T-helper 2 cell treated with Interferon-gamma antibody and Interleukin-4, amounts not matched to agents 100 ng/mL and 5 ng/mL, for 36 hours (primary cell): ENCODE data around the gene PLXNB3. TPM values are rescaled to one million over a fixed set of nuclear protein-coding genes. Genes with fewer than 3 reads are reported as not detected.

Experiments
- intact Hi-C: fragments of 100-400 bp; cut with micrococcal nuclease; formaldehyde crosslinking; loops from one replicate; pipeline ENCODE4 v1.15.1; 2023
- total RNA-seq: library from RNA; stranded (reverse); gene quantifications from 2 replicates; pipeline ENCODE4 v1.2.3, GENCODE V29; 2022

The PLXNB3 gene
- total RNA-seq, 1 donor from 2014 or later = 1.2 TPM

DNA sequence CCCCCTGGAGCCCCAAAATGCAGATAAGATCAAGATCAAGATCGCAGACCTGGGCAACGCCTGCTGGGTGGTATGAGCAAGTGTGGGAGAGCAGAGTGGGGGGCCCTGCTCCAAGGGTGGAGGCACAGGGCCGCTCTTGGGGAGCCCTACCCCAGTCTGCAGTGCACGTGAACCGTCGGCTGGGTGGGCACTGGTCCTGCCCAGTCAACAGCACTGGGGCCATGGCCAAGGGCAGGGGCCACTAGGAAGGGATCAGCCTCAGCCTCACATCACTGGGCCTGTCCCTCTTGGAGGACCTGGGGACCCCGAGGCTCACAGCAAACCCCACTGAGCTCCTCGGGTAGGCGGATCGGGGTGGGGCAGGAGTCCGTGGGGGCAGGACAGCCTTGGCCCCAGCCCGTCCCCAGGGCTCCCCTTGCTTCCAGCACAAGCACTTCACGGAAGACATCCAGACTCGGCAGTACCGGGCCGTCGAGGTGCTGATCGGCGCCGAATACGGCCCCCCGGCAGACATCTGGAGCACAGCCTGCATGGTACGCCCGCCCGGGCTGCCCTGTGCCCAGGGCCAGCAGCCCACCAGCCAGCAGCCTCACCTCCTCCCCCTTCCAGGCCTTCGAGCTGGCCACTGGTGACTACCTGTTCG is 20.4 kb downstream of the PLXNB3 start:
- intact Hi-C loops = no loop called here

DNA sequence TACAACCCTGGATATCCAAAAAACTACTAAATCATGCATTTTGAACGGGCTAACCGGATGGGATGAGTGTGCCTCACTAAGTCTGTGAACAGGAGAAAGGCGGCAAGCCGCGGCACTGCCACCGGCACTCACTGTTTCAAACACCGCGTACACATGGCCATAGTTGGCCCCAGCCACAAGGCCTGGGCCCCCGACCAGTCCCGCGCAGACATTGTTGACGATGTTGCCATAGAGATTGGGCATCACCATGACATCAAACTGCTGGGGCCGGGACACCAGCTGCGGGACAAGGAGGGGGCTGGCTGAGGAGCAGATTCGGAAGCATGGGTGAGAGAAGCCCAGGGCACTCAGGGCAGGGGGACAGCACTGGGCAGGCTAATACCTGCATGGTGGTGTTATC is 22.6 kb downstream of the PLXNB3 start:
- intact Hi-C loops = no loop called here

DNA sequence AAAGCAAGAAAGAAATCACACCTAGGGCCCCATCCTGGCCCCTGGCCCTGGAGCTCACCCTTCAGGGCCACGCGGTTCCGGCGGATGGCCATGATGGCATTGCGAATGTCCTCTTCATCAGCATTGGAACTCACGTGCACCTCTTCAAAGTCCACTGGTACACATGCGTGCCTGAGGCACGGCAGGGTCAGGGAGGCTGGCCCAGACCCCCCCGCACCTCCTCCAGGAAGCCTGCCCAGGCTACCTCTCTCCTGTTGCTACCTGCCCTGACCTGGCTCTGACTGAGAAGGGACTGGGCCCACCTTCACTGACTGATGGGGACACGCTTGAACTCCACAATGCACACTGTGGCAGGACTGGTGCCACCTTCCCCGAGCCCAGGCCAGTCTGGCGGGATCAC is 25.6 kb downstream of the PLXNB3 start:
- intact Hi-C loops = loop anchor here (5.0 kb wide), 1 partner anchor 113 kb away; the partner anchor contains the start of gene AVPR2

DNA sequence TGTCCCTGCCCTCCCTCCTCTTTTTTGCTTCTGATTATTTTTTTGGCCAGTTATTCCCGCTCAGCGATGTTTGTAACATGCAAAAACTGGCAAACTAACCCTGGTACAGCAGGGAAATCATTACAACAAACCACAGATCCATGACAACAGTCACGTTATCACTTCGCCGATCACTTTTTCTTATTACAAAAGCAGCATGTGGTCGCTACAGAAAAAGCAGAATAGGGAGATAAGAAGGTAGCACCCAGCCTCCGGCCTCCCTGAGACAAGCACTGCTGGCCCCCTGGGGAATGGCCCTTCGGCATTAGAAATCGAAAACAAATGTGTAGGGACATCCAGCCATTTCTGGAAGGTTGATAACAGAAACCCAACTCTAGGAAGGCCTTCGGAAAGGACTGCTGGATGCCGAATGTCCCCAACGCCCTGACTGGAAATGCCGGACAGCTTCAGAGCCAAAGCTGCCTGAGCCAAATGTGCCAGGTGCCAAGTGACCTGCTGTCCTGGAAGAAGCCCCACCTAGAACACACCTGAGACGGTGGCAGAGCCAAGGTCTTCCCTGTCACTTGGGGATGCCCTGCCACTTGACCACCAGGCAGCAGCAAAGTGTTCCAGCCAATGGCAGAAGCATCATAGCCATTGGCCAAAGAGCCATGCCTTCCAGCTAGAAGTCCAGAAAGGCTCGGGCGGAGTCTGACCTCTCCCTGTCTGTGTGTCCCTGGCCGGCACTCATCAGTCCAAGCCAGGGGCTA is 27.2 kb downstream of the PLXNB3 start:
- intact Hi-C loops = loop anchor here (5.0 kb wide), 1 partner anchor 111 kb away; the partner anchor contains the start of gene AVPR2

DNA sequence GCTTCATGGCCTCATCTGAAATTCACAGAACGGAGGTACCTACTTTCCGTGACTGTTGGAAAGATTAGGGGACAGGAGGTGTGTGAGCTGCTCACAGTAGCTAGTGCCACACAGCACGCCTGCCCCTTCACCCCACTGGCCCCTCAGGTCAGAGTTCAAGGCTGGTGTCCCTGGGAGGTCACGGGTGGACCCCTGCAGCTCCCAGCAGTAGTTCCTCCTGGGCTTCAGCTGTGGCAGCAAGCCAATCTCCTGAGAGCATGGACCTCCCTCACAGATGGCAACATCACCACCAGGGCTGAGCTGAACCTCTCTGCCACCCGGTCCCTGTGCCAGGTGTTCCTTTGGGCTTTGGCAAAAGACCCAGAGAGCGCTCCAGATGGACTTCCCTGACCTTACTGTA is 28.3 kb downstream of the PLXNB3 start:
- intact Hi-C loops = loop anchor here (5.0 kb wide), 1 partner anchor 110 kb away; the partner anchor contains the start of gene AVPR2

DNA sequence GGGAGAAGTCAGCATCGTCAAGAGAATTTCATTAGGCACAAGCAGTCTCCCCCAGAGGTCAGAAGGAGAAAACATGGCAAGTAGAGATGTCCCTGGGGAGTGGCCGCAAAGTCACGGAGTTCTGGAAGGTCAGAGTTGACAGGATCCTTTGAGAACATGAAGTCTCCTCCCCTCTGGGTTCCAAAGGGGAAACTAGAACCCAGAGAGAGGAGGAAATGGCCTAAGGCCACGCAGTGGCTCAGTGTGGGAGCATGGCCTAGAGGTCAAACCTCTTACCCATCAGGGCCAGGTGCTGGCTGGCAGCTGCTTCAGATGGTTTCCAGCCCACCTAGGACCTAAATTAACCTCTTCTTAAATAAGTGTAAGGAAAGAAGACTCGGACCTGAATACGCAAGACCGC is 29.2 kb downstream of the PLXNB3 start:
- intact Hi-C loops = loop anchor here (5.0 kb wide), 1 partner anchor 109 kb away; the partner anchor contains the start of gene AVPR2

DNA sequence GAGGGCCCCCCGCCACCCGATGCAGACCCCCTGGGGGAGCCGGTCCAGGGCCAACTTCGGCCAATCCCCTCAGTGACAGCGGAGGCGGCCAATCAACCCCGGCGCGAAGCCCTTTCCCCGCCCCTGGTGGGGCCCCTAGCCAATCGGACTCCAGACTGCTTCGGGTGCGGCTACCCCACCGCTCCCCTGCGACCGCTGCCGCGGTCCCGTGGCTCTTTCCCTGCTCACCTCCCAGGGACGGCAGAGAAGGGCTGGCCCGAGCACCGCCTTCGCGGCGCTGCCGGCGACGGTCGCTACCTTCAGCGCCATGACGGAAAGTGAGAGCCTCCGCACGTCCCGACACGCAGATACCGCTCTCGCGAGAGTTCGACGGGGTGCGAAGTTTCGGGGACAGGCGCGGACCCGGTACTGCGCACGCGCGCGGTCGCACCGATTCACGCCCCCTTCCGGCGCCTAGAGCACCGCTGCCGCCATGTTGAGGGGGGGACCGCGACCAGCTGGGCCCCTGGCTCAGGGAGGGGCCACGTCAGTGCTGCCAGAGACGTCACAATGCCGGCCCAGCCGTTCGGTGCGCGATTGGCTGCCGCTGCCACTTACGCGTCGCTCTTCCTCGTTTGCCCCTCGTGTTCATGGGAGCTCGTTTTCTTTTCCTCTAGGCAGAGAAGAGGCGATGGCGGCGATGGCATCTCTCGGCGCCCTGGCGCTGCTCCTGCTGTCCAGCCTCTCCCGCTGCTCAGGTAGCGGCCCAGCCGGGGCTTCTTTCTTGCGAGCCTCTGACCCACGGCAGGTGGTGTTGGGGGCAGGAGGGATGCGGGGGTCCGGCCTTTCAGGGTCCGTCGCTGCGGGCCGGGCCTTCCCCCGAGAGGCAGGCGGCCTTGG is 30.2 kb downstream of the PLXNB3 start, which contains the start of the genes IDH3G and SSR4:
IDH3G (minus strand) TSS at position 358 of the 879 bp plus-strand sequence; CDS start at position 309, 49 bp downstream.
SSR4 (plus strand) TSS at position 651 of the 879 bp plus-strand sequence; CDS start at position 671, 20 bp downstream.
- intact Hi-C loops = loop anchor here (1.0 to 5.0 kb wide), 3 partner anchors 70 to 134 kb away; partner anchors contain the start of genes ABCD1, AVPR2 and BCAP31

DNA sequence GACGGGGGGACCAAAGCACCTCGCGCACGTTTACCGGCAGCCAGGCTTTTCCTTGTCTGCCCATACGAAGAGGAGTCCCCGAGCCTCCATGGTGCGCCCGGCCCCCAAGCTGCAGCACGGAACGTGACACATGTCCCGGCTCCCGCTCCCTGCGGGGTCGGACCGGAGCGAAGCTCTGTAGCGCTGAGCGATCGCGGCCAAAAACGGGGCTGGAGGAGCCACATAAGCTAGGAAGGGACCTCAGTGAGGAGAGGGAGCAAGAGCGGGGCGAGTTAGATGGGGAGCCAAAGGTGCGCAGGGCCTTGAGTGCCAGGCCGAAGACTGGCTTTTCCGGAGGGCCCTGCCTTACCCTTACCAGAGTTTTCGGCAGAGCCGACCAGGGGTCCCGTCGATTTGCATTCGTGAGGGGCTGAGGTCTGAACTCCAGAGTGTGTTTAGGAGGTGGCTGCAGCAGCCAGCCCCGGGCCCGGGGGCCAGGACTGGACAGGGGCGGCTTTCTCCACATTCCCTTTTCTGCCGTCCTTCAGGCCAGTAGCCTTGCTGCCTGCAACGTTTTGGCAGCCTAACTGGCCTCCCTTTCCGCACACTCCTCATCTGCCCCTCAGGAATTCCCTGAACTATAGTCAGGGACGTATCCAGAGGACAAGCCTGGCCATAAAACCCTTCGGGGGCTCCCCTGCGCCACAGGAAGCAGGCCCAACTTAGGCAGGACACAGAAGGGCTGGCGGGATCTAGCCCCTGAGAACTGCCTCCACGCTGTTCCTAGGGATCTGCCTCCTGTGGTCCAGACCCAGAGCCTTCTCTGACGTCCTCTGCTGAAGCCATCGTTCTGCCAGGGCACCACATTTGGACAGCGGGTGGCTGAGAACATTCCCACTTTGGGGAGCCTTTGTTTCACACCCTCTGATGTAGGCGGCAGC is 31.1 kb downstream of the PLXNB3 start:
- intact Hi-C loops = loop anchor here (1.0 to 5.0 kb wide), 3 partner anchors 71 to 133 kb away; partner anchors contain the start of genes ABCD1, AVPR2 and BCAP31

DNA sequence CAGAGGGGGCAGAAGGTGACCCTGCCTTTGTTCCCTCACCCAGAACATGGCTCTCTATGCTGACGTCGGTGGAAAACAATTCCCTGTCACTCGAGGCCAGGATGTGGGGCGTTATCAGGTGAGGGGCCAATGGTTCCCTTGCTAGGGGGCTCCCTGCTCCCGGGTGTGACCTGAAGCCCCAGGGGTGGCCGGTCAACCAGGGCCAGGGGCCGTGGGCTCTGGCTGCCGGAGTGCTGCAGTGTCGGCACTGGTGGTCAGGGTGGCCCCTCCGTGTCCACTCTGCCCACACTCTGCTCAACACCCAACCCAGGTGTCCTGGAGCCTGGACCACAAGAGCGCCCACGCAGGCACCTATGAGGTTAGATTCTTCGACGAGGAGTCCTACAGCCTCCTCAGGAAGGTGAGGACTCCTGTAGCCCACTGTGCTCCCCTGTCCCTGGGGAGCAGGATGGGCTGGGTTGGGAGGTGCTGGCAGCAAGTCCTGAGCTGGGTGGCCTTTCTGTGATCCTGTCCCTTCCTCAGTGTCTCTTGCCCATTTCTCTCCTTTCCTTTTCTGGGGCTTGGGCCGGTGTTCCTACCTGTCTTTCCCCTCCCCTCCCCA is 33.5 kb downstream of the PLXNB3 start:
- intact Hi-C loops = no loop called here

DNA sequence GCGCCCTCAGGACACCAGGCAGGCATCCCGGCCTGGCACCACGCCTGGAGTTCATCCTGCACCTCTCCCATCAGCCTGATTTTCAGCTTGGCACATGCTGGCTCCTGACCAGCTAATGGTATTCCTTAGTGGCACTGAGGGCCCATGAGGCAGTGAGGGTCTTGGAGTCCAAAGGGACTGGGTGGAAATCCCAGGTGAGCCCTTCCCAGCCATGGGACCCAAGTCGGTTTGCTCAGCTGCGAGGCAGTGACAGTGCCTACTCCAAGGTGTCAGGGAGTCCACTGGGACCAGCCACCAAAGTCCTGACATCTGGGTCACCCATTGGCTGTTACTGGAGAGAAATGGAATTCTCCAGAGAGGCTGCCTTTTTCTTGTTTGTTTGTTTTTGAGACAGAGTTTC is 35.3 kb downstream of the PLXNB3 start:
- intact Hi-C loops = no loop called here

DNA sequence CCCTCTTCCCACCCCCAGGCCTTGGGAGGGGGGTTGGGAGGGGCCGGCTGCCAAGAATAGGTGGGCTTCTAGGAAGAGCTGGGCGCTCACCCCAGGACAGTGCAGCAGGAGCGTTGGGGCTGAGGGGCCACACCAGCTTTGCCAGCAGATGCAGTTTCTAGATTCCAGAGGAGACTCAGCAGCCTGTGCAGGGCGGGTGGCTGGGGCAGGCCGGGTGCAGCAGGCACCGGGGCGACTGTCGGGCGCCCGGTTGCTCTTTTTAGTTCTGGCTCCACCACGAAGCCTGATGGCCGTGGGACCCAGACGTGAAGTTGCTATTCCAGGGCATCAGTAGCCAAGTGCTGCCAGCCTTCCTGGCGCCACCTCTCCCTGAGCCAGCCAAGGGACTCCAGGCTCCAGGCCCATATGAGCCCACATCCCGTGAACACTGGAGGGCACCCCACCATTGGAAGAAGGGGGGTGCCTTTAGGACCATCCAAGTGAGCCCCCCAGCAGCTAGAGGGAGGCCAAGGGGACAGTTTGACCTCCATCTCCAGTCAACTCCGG is 36.2 kb downstream of the PLXNB3 start:
- intact Hi-C loops = no loop called here

DNA sequence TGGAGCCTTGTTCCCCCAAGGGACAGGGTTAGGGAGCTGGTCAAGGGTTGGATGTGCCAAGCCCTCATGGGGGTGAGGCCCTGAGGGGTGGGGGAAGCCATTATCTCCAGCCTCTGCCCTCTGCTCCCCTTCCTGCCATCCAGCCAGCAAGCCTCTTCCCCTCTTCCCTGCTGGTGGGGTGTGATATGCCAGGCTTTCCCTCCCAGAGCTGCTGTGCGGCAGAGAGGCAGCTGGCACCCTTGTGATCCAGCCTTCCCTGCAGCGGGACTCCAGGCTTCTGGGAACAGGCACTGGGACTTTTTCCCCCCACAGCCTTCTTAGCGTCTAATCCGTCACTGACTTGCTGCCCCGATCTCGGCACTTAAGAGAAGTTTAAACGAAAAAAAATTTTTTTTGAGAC is 36.7 kb downstream of the PLXNB3 start:
- intact Hi-C loops = no loop called here

DNA sequence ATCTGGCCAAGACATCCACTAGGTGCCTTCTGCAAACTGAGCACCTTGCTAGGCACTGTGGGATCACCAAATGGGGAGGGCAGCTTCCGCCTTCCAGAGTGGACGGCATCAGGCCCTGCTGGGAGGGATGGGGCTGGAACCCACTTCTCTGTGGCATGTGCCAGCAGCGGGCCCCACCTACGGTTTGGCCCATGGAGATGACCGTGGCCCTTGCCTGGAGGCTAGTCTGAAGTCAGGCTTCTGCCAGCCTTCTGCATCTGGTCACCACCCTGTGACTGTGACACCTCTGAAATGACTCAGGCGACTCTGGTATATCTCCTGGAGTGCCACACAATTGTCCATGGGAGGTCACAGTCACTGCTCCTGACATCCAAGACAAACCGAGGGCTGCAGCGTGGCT is 37.6 kb downstream of the PLXNB3 start:
- intact Hi-C loops = no loop called here

DNA sequence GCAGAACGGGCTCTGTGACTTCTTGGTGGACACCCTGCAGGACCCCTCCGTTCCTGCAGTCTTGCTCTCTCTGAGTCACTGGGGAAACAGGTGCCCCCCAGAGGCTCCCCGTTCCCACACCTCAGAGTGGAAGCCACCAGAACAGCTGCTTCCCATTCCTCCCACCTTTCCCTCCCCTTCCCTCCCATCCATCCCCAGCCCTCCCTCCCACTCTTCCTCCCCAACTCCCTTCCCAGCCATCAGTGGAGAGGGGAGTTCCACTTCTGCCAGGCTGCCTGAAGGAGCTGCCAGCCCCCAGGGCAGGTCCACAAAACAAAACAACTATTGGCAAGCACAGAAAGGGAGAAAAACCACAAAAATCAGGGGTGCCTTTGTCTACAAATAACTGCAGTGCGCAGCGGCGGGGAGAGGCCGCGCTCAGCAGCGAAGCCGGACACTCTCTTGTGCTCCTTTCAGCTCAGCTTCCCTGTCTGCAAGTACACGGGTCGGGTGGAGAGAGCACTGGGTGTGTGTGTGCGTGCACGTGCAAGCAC is 38.5 kb downstream of the PLXNB3 start:
- intact Hi-C loops = no loop called here

DNA sequence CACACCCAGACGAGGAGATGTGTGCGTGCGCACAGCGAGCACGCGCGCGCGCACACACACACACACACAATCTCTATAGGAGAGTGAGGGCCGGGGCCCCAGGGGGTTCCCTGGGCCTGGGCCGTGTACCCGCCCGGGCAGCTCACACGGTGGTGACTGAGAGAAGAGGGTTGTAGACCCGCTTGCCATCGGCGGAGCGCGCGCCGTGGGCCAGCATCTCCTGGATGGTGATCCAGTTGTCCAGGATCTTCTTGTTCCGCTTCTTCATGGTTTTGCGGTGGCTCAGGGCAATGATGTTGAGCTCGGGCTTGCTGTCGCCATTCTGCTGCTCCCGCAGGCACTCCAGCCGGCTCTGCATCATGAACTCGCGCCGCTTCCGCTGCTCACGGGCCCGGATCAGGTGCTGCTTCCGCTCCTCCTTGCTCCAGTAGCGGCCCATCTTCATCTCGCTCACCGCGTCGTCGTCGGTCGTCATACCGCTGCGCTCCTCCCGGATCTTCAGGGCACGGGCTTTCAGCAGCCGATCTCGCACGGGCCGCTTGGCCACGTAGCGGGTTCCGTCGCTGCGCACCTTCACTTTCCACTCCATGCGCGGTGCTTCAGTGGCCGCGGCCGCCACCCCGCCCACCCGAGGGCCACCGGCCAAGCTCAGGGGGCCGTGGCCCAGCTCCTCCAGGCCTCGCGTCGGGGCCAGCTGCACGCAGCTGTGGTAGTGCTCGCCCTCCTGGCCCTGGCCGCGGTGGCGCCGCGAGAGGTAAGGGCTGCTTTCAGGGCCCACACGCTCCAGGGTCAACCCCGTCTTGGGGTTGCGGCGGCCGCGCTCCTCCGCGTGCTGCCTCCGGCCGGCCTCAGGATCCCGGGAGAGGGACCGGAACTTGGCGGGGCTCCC is 39.4 kb downstream of the PLXNB3 start:
- intact Hi-C loops = no loop called here

DNA sequence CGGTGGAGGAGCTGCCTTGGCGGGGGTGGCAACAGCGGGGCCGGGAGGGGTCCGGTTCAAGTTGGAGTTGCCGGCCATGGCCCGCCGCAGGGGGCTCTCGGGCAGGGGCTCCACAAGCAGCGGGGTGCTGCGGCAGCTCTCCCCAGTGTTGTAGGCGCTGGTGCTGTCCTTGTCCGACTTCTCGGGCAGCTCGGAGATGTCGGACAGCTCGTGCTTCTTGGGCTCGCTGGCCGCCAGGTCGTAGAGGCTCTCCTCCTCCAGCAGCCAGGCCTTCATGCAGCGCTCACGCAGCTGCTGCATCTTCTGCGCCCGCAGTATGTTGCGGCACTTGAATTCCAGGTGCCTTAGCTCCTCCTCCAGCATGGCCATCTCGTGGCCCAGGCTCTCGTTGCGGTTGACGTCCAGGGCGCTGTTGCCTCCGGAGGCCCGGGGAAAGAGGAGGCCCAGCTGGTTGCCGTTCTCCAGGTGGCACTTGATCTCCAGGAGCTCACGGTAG is 40.1 kb downstream of the PLXNB3 start:
- intact Hi-C loops = no loop called here

DNA sequence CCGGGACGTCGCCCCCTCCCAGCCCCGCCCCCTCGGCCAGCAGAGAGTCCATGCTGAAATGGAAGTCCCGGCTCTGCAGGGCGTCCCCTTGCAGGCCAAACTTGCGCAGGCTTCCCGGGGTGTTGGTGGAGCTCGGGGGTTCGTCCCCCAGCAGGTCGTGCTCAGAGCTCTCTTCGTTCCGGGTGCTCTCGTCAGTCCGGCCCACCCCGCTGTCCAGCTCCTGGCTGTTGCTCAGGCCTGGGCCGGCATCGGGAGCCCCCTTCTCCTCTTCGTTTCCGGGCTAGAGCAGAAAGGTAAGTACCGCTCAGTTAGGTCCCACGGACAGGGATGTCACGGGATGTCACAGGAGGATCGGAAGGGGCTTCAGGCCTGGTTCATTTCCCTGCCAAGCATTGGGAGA is 40.6 kb downstream of the PLXNB3 start:
- intact Hi-C loops = no loop called here

DNA sequence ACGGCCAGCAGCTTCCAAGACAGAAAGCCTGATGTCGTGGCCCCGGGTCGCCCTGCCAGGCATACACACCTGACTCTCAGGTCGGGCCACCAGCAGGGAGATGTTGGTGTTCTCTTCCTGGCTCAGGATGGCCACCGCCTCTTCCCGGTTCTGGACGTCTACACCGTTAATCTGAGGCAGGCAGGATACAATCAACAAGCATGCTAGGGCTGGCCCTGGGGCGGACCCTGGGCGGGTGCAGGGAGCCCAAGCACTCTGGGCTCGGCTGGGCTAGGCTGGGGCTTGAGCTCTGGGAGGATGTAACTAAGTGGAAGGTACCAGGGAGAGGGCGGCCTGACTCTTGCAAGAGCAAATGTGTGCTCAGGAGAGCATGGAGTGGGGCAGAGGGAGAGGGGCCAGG is 41.4 kb downstream of the PLXNB3 start:
- intact Hi-C loops = no loop called here
